ENCODE measurements around the gene CLCN5.

- TF ChIP-seq POLR2A (IDR thresholded peaks at IDR 0.05) (no peak), CTCF (IDR thresholded peaks at IDR 0.05) (no peak)
These were observed 159.0 kb downstream of the CLCN5 start for GRCh38 chrX:50081282-50081889.
